Endothelial cell of umbilical vein (primary cell): ENCODE results near the gene CYGB. TPM values are rescaled to one million over a fixed set of nuclear protein-coding genes. Genes with fewer than 3 reads are reported as not detected.

Source experiments
- BruUV-seq: library from RNA; stranded (reverse); fragments of 400-500 nt; replicated peaks from 2 replicates; lab custom pipeline; 2021; lab: Mats Ljungman, UMichigan
- CTCF ChIA-PET: fragments of 300-600, 350-600 bp; sonication (Branson Sonifier 250); formaldehyde crosslinking; loops from one replicate; lab custom pipeline; 2021; ENCODE audit warnings: antibody characterized with exemption, inconsistent platforms; lab: Charles Lee
- POLR2A ChIA-PET: fragments of 300-600, 350-600 bp; sonication (Branson Sonifier 250); formaldehyde crosslinking; loops from one replicate; lab custom pipeline; 2021; ENCODE audit warnings: antibody characterized with exemption, inconsistent platforms; lab: Charles Lee
- DNase-seq: peaks from one replicate; pipeline ENCODE4 v3.0.0-alpha.2; 2011; ENCODE audit warnings: low read depth, low spot score
- FAIRE-seq: peaks from 2 replicates; lab custom pipeline; 2011; peaks lifted over from hg19 to GRCh38; lab: Jason Lieb, UNC
- H2AFZ ChIP-seq: 2 replicates; pipeline ENCODE4 v1.6.0; 2012; ENCODE audit warnings: low read depth, low read length, control low read depth, inconsistent platforms
- H3K27ac ChIP-seq: 2 replicates; pipeline ENCODE4 v1.5.1; 2011; ENCODE audit warnings: low read depth, mild to moderate bottlenecking, control low read depth, low read length, moderate library complexity; ENCODE audit not compliant: insufficient read depth
- H3K27me3 ChIP-seq, 2 experiments: 2 replicates each; pipeline versions ENCODE4 v1.6.0 to v1.6.1; 2011; ENCODE audit warnings: low read length in 2 of 2, mixed read lengths in 1 of 2; ENCODE audit not compliant: control insufficient read depth in 2 of 2, insufficient read depth in 2 of 2
- H3K36me3 ChIP-seq, 2 experiments: 2 replicates in 1 of 2; 3 replicates in 1 of 2; pipeline ENCODE4 v1.5.1; 2011; ENCODE audit warnings: low read length in 2 of 2, mild to moderate bottlenecking in 1 of 2, moderate library complexity in 1 of 2; ENCODE audit not compliant: control insufficient read depth in 2 of 2, insufficient read depth in 2 of 2; ENCODE audit errors: extremely low read depth in 1 of 2
- H3K4me1 ChIP-seq: 3 replicates; pipeline ENCODE4 v1.5.1; 2011; ENCODE audit warnings: mild to moderate bottlenecking, low read length; ENCODE audit not compliant: control insufficient read depth, insufficient read depth; ENCODE audit errors: extremely low read depth
- H3K4me2 ChIP-seq: 2 replicates; pipeline ENCODE4 v1.6.1; 2011; ENCODE audit warnings: low read length, control low read depth, mixed read lengths; ENCODE audit not compliant: insufficient read depth
- H3K4me3 ChIP-seq, 3 experiments: fragments of 200-600 bp in 1 of 3; sonication (generic), shearing (Covaris generic) in 1 of 3; replicated peaks in 1 of 3; 2 replicates each; pipeline ENCODE4 v1.5.1; 2011 to 2016; ENCODE audit warnings: control low read depth in 3 of 3, low read length in 3 of 3, mild to moderate bottlenecking in 2 of 3, inconsistent platforms in 1 of 3, low read depth in 1 of 3, moderate library complexity in 1 of 3; ENCODE audit not compliant: insufficient read depth in 1 of 3
- H3K79me2 ChIP-seq: 2 replicates; pipeline ENCODE4 v1.6.0; 2012; ENCODE audit warnings: low read length, inconsistent platforms; ENCODE audit not compliant: control insufficient read depth, insufficient read depth
- H3K9ac ChIP-seq: replicated peaks from 2 replicates; pipeline ENCODE3; 2011; ENCODE audit warnings: low read length, control low read depth; ENCODE audit not compliant: insufficient read depth; ENCODE audit errors: extremely low read depth
- H3K9me1 ChIP-seq: replicated peaks from 3 replicates; pipeline ENCODE4 v1.6.0; 2011; ENCODE audit warnings: mild to moderate bottlenecking, low read length; ENCODE audit not compliant: control insufficient read depth, insufficient read depth; ENCODE audit errors: extremely low read depth
- H3K9me3 ChIP-seq: replicated peaks from 2 replicates; pipeline ENCODE4 v1.5.1; 2012; ENCODE audit warnings: low read length, inconsistent platforms; ENCODE audit not compliant: control insufficient read depth, insufficient read depth
- H4K20me1 ChIP-seq: replicated peaks from 2 replicates; pipeline ENCODE3; 2011; ENCODE audit warnings: mild to moderate bottlenecking, low read length; ENCODE audit not compliant: control insufficient read depth, insufficient read depth; ENCODE audit errors: extremely low read depth
- CTCF ChIP-seq, 2 donors: IDR thresholded peaks; 1 replicate in 1 of 2; 2 replicates in 1 of 2; pipeline ENCODE4 v1.5.1; 2011; ENCODE audit warnings: low read length in 2 of 2, mild to moderate bottlenecking in 2 of 2, moderate library complexity in 2 of 2, control low read depth in 1 of 2, inconsistent platforms in 1 of 2, low read depth in 1 of 2; ENCODE audit not compliant: insufficient read depth in 1 of 2; ENCODE audit errors: extremely low read depth in 1 of 2
- EZH2 ChIP-seq: IDR thresholded peaks from 2 replicates; pipeline ENCODE4 v1.6.1; 2012; ENCODE audit warnings: borderline replicate concordance, low read depth, mild to moderate bottlenecking, moderate library complexity, low read length, inconsistent platforms; ENCODE audit not compliant: severe bottlenecking
- FOS ChIP-seq: IDR thresholded peaks from 2 replicates; pipeline ENCODE4 v1.6.1; 2011; ENCODE audit warnings: mild to moderate bottlenecking, low read length, moderate library complexity, borderline replicate concordance; ENCODE audit not compliant: insufficient read depth
- GATA2 ChIP-seq: IDR thresholded peaks from 2 replicates; pipeline ENCODE4 v1.7.0; 2011; ENCODE audit warnings: low read depth, mild to moderate bottlenecking, moderate library complexity, mixed read lengths, low read length; ENCODE audit not compliant: insufficient read length, insufficient read depth
- JUN ChIP-seq: IDR thresholded peaks from 2 replicates; pipeline ENCODE4 v1.6.1; 2011; ENCODE audit warnings: borderline replicate concordance, low read depth; ENCODE audit not compliant: insufficient read length, insufficient read depth
- MAX ChIP-seq: IDR thresholded peaks from 2 replicates; pipeline ENCODE4 v1.6.1; 2011; ENCODE audit not compliant: insufficient read depth, insufficient read length
- MYC ChIP-seq: IDR thresholded peaks from one replicate; pipeline ENCODE4 v1.6.1; 2011; ENCODE audit warnings: mild to moderate bottlenecking, low read depth, low read length
- POLR2A ChIP-seq: IDR thresholded peaks from 2 replicates; pipeline ENCODE4 v1.6.1; 2012; ENCODE audit warnings: low read depth, mild to moderate bottlenecking, control low read depth, low read length
- POLR2AphosphoS5 ChIP-seq: IDR thresholded peaks from 2 replicates; pipeline ENCODE4 v1.6.1; 2012; ENCODE audit warnings: low read depth, mild to moderate bottlenecking, control low read depth, low read length, moderate library complexity; ENCODE audit not compliant: insufficient read depth
- dilution Hi-C: fragments of 300-500 bp; cut with MboI; formaldehyde crosslinking; loops from one replicate; pipeline ENCODE4 v1.15.0; 2019; ENCODE audit warnings: low sequenced_read_pairs; ENCODE audit not compliant: extremely low pct_ligation_motif_present
- intact Hi-C: fragments of 100-400 bp; cut with micrococcal nuclease; formaldehyde crosslinking; loops from one replicate; pipeline ENCODE4 v1.10.0; 2022
- polyA plus RNA-seq, 4 experiments: library from polyadenylated mRNA; depleted of rRNA in 3 of 4; stranded (reverse) in 3 of 4; unstranded in 1 of 4; fragments of >200 nt; gene quantifications; 2 replicates each; pipeline versions ENCODE4 v1.2.1 to v1.2.3, GENCODE V29; 2011 to 2012; ENCODE audit warnings: missing spikeins in 1 of 4
- total RNA-seq: library from RNA; stranded (reverse); gene quantifications from 2 replicates; pipeline ENCODE4 v1.2.3, GENCODE V29; 2021

Gene CYGB
- total and polyA plus RNA-seq, 2 donors (not counting 3 experiments of a cell fraction or from before 2014, with no cell fraction given) = 0.22 to 0.91 TPM

- no TSS peak for BruUV-seq
- Histone ChIP-seq H3K79me2 (no peaks in the 10 kb centered on the region), H3K4me1 (peaks cover 5% of the 10 kb centered on the region), H2AFZ (no peak overlapping the region), H3K9ac (no peak overlapping the region), H3K9me3 (no peaks in the 10 kb centered on the region), H3K4me2 (no peak overlapping the region), H3K4me3 (no peak overlapping the region), H3K9me1 (no peaks in the 10 kb centered on the region), H3K36me3 (no peaks in the 10 kb centered on the region), H3K27me3 (peaks cover 6 to 12% of the 10 kb centered on the region in 2 experiments), H3K27ac (no peak overlapping the region), H4K20me1 (no peaks in the 10 kb centered on the region)
- no peak for DNase-seq
- no peak for FAIRE-seq
- POLR2A ChIA-PET = interaction anchor here (0.6 to 0.7 kb wide), 3 partner anchors 14 to 290 kb away, joined by 4 to 8 read pairs (median 6); no protein-coding TSS in a partner anchor
- TF ChIP-seq FOS (no peak), EZH2 (no peak), CTCF (IDR thresholded peaks at IDR 0.05; ENCODE audit: extremely low read depth in 1 of 2, insufficient read depth in 1 of 2, low read depth in 1 of 2, low read length in 2 of 2) (no peak), GATA2 (no peak), POLR2A (no peak), POLR2AphosphoS5 (no peak), MAX (no peak), MYC (no peak), JUN (no peak)
- CTCF ChIA-PET = interaction anchor here (0.8 kb wide), 1 partner anchor 14 kb away, joined by 4 read pairs; no protein-coding TSS in a partner anchor
- intact Hi-C loops (no loop called here), dilution Hi-C loops (no loop called here)
Measured at GRCh38 chr17:76581515-76581914, 44.0 kb upstream of the CYGB start.
